ENCODE measurements around the gene C1orf210.

The C1orf210 gene

GRCh38 chr1:43238085-43238484 is 47.3 kb downstream of the C1orf210 start:
- no peak for TF ChIP-seq CTCF (conservative IDR thresholded peaks at IDR 0.05; ENCODE audit: low read depth, low read length)
- Histone ChIP-seq H4K20me1 (ENCODE audit: insufficient read depth) (no peaks in the 10 kb centered on the region), H3K9ac (no peak overlapping the region), H3K27ac (no peak overlapping the region), H3K4me3 (IDR thresholded peaks at IDR 0.05; ENCODE audit: insufficient read depth, low read depth, low read length) (no peak overlapping the region), H3K4me2 (no peak overlapping the region), H3K4me1 (ENCODE audit: low read depth, poor library complexity, severe bottlenecking) (no peaks in the 10 kb centered on the region), H3K27me3 (ENCODE audit: insufficient read depth, low read depth) (no peaks in the 10 kb centered on the region), H3K79me2 (ENCODE audit: insufficient read depth, low read depth) (no peaks in the 10 kb centered on the region), H2AFZ (ENCODE audit: low read depth) (no peak overlapping the region), H3K36me3 (ENCODE audit: insufficient read depth) (no peaks in the 10 kb centered on the region)

GRCh38 chr1:43237121-43237520 is 48.3 kb downstream of the C1orf210 start:
- H3K4me2 ChIP-seq: no peak overlapping the region
- no peak overlapping the region for H3K4me3 ChIP-seq (IDR thresholded peaks at IDR 0.05; ENCODE audit: insufficient read depth, low read depth, low read length)
- no peaks in the 10 kb centered on the region for H4K20me1 ChIP-seq (ENCODE audit: insufficient read depth)
- no peaks in the 10 kb centered on the region for H3K27me3 ChIP-seq (ENCODE audit: insufficient read depth, low read depth)
- no peak overlapping the region for H2AFZ ChIP-seq (ENCODE audit: low read depth)
- no peak overlapping the region for H3K9ac ChIP-seq
- H3K4me1 ChIP-seq (ENCODE audit: low read depth, poor library complexity, severe bottlenecking): no peaks in the 10 kb centered on the region
- H3K27ac ChIP-seq: no peak overlapping the region
- TF ChIP-seq CTCF (conservative IDR thresholded peaks at IDR 0.05; ENCODE audit: low read depth, low read length): no peak
- H3K79me2 ChIP-seq (ENCODE audit: insufficient read depth, low read depth): no peaks in the 10 kb centered on the region
- H3K36me3 ChIP-seq (ENCODE audit: insufficient read depth): no peaks in the 10 kb centered on the region

- no peaks in the 10 kb centered on the region for H3K36me3 ChIP-seq (ENCODE audit: insufficient read depth)
- H3K27me3 ChIP-seq (ENCODE audit: insufficient read depth, low read depth): no peaks in the 10 kb centered on the region
- no peak overlapping the region for H3K27ac ChIP-seq
- no peaks in the 10 kb centered on the region for H3K4me1 ChIP-seq (ENCODE audit: low read depth, poor library complexity, severe bottlenecking)
- TF ChIP-seq CTCF (conservative IDR thresholded peaks at IDR 0.05; ENCODE audit: low read depth, low read length): no peak
- H3K4me3 ChIP-seq (IDR thresholded peaks at IDR 0.05; ENCODE audit: insufficient read depth, low read depth, low read length): no peak overlapping the region
- H3K79me2 ChIP-seq (ENCODE audit: insufficient read depth, low read depth): no peaks in the 10 kb centered on the region
- no peak overlapping the region for H3K9ac ChIP-seq
- no peak overlapping the region for H3K4me2 ChIP-seq
- H2AFZ ChIP-seq (ENCODE audit: low read depth): no peak overlapping the region
- H4K20me1 ChIP-seq (ENCODE audit: insufficient read depth): no peaks in the 10 kb centered on the region
Observed at GRCh38 chr1:43235451-43236121, 49.8 kb downstream of the C1orf210 start.

- Histone ChIP-seq H4K20me1 (ENCODE audit: insufficient read depth) (no peaks in the 10 kb centered on the region), H3K79me2 (ENCODE audit: insufficient read depth, low read depth) (no peaks in the 10 kb centered on the region), H2AFZ (ENCODE audit: low read depth) (no peak overlapping the region), H3K36me3 (ENCODE audit: insufficient read depth) (no peaks in the 10 kb centered on the region), H3K4me1 (ENCODE audit: low read depth, poor library complexity, severe bottlenecking) (no peaks in the 10 kb centered on the region), H3K27ac (no peak overlapping the region), H3K27me3 (ENCODE audit: insufficient read depth, low read depth) (no peaks in the 10 kb centered on the region), H3K4me2 (no peak overlapping the region), H3K4me3 (IDR thresholded peaks at IDR 0.05; ENCODE audit: insufficient read depth, low read depth, low read length) (no peak overlapping the region), H3K9ac (no peak overlapping the region)
- no peak for TF ChIP-seq CTCF (conservative IDR thresholded peaks at IDR 0.05; ENCODE audit: low read depth, low read length)
Observed at GRCh38 chr1:43235040-43235439, 50.3 kb downstream of the C1orf210 start.

All from KMS-11 (cell line).